ENCODE data around the gene APC2. TPM values are rescaled to one million over a fixed set of nuclear protein-coding genes. Genes with fewer than 3 reads are reported as not detected.

The APC2 gene
- polyA plus RNA-seq (2013, experiment 1 of 2), result 1.5 TPM
- 1.8 TPM for polyA plus RNA-seq (2013, experiment 2 of 2)

DNA sequence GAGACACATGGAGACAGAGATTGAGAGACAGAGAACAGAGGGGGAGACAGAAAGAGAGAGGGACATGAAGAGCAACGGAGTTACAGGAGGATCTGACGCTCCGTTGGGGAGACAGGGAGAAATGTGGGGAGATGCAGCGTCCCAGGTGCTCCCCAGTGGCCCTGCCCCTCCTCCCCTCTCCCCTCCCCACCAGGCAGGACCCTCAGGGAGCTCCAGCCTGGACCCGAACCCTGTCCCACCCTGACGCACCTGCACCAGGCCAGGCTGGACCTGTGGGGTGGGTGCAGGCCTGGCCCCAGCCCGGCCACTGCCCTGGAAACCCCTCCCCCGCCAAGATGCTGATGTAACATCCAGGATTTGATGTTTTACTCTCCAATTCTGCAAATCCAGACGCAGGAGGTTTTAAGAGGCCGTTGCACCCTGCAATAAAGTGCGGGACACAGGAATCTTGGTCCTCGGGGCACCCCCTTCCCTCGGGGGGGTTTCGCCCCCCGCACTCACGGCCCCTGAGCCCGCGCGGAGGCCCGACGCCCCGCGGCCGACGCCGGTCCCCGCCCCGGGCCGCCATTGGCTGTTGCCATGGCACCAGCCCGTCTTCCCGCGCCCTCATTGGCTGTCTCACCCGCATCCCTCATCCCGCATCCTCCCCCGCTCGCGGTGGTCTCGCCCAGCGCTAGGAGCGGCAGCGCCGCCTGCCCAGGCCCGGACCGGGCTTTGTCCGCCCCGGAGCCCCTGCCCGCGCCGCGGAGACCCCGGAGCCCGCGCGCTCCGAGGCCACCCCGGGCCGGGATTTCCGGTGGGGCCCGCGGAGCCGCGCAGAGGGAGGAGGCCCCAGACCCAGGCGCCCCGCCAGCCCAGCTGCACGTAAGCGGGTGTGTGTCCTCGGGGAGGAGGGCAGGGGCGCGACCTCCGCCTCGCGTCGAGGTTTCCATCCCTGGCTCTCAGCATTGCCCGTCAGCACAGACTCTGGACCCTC, at the start of gene APC2:
Gene APC2, plus strand, starts transcription at position 655 of the 976 bp plus-strand sequence. CDS start 2,881 bp downstream, outside the sequence.
- peaks cover 6% of the 10 kb centered on the region for H3K4me1 ChIP-seq (ENCODE audit: insufficient read depth, low read length)
- peak within 1 kb of the TSS; percentile 26; the same call in 1 of the 2 replicates for H3K4me3 ChIP-seq (ENCODE audit: low read length)
- H3K9ac ChIP-seq (ENCODE audit: low read depth, low read length), result no peak within 1 kb of the TSS
- H3K27me3 ChIP-seq (ENCODE audit: insufficient read depth, low read length), result peaks cover 87% of the 10 kb centered on the region
- H3K9me3 ChIP-seq (ENCODE audit: insufficient read depth, low read depth, low read length), result no peaks in the 10 kb centered on the region
- WGBS, result 10% methylated on average over 74 of the region's 74 CpGs
- H3K36me3 ChIP-seq (ENCODE audit: insufficient read depth, low read length), result no peaks in the 10 kb centered on the region
- H3K27ac ChIP-seq (ENCODE audit: low read depth, low read length), result no peak within 1 kb of the TSS

GRCh38 chr19:1400281-1401137, 49.4 kb upstream of the APC2 start:
- H3K9ac ChIP-seq (ENCODE audit: low read depth, low read length), result peak overlapping the region; percentile 61; the same call in 1 of the 2 replicates
- no peak overlapping the region for H3K27ac ChIP-seq (ENCODE audit: low read depth, low read length)

DNA sequence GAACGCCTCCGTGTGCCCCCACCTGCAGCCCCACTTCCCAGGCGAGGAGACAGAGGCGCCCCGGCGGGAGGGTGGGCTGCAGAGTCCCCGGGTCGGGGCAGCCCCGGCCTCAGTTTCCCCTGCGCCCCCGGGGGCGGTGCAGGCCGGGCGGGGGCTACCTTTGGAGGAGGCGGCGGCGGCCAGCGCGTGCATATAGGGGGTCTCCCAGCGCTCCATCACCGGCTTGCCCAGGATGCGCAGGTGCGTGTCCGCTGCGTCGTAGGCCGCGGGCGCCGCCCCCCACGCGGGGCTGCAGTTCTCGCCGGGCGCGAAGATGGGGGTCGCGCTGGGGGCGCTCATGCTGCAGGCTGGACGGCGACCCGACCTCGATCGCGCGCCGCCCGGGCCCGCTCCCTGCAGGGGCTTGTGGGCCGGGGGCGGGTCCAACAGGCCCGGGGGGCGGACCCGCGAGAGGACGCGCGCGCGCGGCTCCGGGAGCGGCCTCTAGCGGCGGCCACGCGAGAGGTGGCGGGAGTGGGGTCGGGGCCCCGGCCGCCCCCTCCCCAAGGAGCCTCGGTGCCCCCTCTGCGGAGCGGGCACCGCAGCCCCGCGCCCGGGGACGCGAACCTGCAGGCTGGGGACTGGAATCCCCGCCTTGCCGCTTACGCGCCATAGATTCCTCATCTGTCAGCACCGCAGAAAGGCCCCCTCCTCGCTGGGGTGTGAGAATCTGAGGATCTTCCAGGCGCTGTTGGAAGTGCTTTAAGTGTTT, 48.6 kb upstream of the APC2 start, which contains the start of gene GAMT:
Gene GAMT, minus strand, starts transcription at position 405 of the 751 bp plus-strand sequence. Its CDS starts 66 bp downstream, at position 339.
- Histone ChIP-seq H3K27me3 (ENCODE audit: insufficient read depth, low read length) (peaks cover 5% of the 10 kb centered on the region; the same call in 1 of the 2 replicates), H3K36me3 (ENCODE audit: insufficient read depth, low read length) (no peaks in the 10 kb centered on the region), H3K9me3 (ENCODE audit: insufficient read depth, low read depth, low read length) (no peaks in the 10 kb centered on the region), H3K4me1 (ENCODE audit: insufficient read depth, low read length) (no peaks in the 10 kb centered on the region), H3K27ac (ENCODE audit: low read depth, low read length) (no peak within 1 kb of the TSS), H3K4me3 (ENCODE audit: low read length) (peak within 1 kb of the TSS; percentile 70), H3K9ac (ENCODE audit: low read depth, low read length) (peak within 1 kb of the TSS; percentile 61; the same call in 1 of the 2 replicates)
- 2% methylated on average over 87 of the region's 87 CpGs for WGBS

More at GRCh38 chr19:1400281-1401137, 49.4 kb upstream of the APC2 start:
- H3K4me1 ChIP-seq (ENCODE audit: insufficient read depth, low read length), result no peaks in the 10 kb centered on the region
- H3K4me3 ChIP-seq (ENCODE audit: low read length), result peak overlapping the region; percentile 70
- H3K27me3 ChIP-seq (ENCODE audit: insufficient read depth, low read length), result peaks cover 5% of the 10 kb centered on the region; the same call in 1 of the 2 replicates
- H3K36me3 ChIP-seq (ENCODE audit: insufficient read depth, low read length), result no peaks in the 10 kb centered on the region
- no peaks in the 10 kb centered on the region for H3K9me3 ChIP-seq (ENCODE audit: insufficient read depth, low read depth, low read length)
- WGBS, result 54% methylated on average over 36 of the region's 36 CpGs

- peaks cover 5% of the 10 kb centered on the region; the same call in 1 of the 2 replicates for H3K27me3 ChIP-seq (ENCODE audit: insufficient read depth, low read length)
- WGBS, result 85% methylated on average over 10 of the region's 11 CpGs
- peak overlapping the region; percentile 61; the same call in 1 of the 2 replicates for H3K9ac ChIP-seq (ENCODE audit: low read depth, low read length)
- H3K4me3 ChIP-seq (ENCODE audit: low read length), result peak overlapping the region; percentile 70
- H3K9me3 ChIP-seq (ENCODE audit: insufficient read depth, low read depth, low read length), result no peaks in the 10 kb centered on the region
- no peaks in the 10 kb centered on the region for H3K36me3 ChIP-seq (ENCODE audit: insufficient read depth, low read length)
- H3K4me1 ChIP-seq (ENCODE audit: insufficient read depth, low read length), result no peaks in the 10 kb centered on the region
- H3K27ac ChIP-seq (ENCODE audit: low read depth, low read length), result no peak overlapping the region
These were observed 48.1 kb upstream of the APC2 start for GRCh38 chr19:1401889-1402217.

DNA sequence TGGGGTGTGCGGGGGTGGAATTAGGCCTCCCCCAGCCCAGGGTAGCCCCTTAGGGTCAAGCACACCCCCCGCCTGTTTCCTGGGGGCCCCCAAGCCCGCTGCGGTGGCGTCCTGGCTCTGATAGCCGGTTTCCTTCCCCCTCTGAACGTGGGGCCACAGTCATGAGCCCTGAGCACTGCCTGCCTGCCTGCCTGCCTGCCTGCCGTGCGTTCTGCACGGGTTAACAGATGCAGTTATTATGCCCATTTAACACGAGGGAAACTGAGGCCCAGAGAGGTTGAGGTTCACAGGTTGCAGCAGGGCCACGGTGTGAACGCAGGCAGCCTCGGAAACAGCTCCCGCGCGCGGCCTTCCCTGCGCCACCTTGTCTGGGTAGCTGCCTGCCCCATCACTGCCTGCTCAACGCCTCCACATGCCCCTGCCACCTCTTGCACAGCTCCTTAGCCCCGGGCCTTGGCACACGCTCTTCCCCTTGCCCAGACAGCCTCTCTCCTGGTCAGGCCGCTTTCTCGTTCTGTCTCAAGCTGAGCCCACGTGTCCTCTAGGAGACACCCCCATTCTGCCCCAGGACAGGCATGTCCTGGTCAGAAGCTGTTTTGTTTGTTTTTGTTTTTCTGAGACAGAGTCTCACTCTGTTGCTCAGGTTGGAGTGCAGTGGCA, 47.4 kb upstream of the APC2 start:
- Histone ChIP-seq H3K27me3 (ENCODE audit: insufficient read depth, low read length) (peaks cover 5% of the 10 kb centered on the region; the same call in 1 of the 2 replicates), H3K9ac (ENCODE audit: low read depth, low read length) (no peak overlapping the region), H3K27ac (ENCODE audit: low read depth, low read length) (no peak overlapping the region), H3K4me1 (ENCODE audit: insufficient read depth, low read length) (no peaks in the 10 kb centered on the region), H3K9me3 (ENCODE audit: insufficient read depth, low read depth, low read length) (no peaks in the 10 kb centered on the region), H3K4me3 (ENCODE audit: low read length) (no peak overlapping the region), H3K36me3 (ENCODE audit: insufficient read depth, low read length) (no peaks in the 10 kb centered on the region)
- WGBS, result 87% methylated on average over 25 of the region's 25 CpGs

- Histone ChIP-seq H3K9me3 (ENCODE audit: insufficient read depth, low read depth, low read length) (no peaks in the 10 kb centered on the region), H3K27ac (ENCODE audit: low read depth, low read length) (0 out of 2 replicates have a peak overlapping the region, but pooled peaks have one; percentile 31), H3K27me3 (ENCODE audit: insufficient read depth, low read length) (0 out of 2 replicates have a peak, but pooled peaks cover 2% of the 10 kb centered on the region), H3K9ac (ENCODE audit: low read depth, low read length) (peak overlapping the region; percentile 68), H3K36me3 (ENCODE audit: insufficient read depth, low read length) (peaks cover 14% of the 10 kb centered on the region), H3K4me3 (ENCODE audit: low read length) (peak overlapping the region; percentile 78), H3K4me1 (ENCODE audit: insufficient read depth, low read length) (peaks cover 14% of the 10 kb centered on the region)
- WGBS, result under 1% methylated on average over 72 of the region's 72 CpGs
These were observed 43.0 kb upstream of the APC2 start for GRCh38 chr19:1406774-1407527.

GRCh38 chr19:1407528-1408299, 42.2 kb upstream of the APC2 start, which contains the start of gene DAZAP1:
DAZAP1 (plus strand) TSS chr19:1407586; CDS start chr19:1407774, 188 bp downstream.
- Histone ChIP-seq H3K4me3 (ENCODE audit: low read length) (peak within 1 kb of the TSS; percentile 83), H3K27ac (ENCODE audit: low read depth, low read length) (peak within 1 kb of the TSS; percentile 82), H3K4me1 (ENCODE audit: insufficient read depth, low read length) (peaks cover 14% of the 10 kb centered on the region), H3K9me3 (ENCODE audit: insufficient read depth, low read depth, low read length) (no peaks in the 10 kb centered on the region), H3K36me3 (ENCODE audit: insufficient read depth, low read length) (peaks cover 14% of the 10 kb centered on the region), H3K9ac (ENCODE audit: low read depth, low read length) (peak within 1 kb of the TSS; percentile 89), H3K27me3 (ENCODE audit: insufficient read depth, low read length) (no peaks in the 10 kb centered on the region)
- WGBS, result under 1% methylated on average over 121 of the region's 121 CpGs

GRCh38 chr19:1408300-1409203, 41.4 kb upstream of the APC2 start:
- H3K36me3 ChIP-seq (ENCODE audit: insufficient read depth, low read length), result peaks cover 21% of the 10 kb centered on the region
- peak overlapping the region; percentile 83 for H3K4me3 ChIP-seq (ENCODE audit: low read length)
- H3K27me3 ChIP-seq (ENCODE audit: insufficient read depth, low read length), result no peaks in the 10 kb centered on the region
- peak overlapping the region; percentile 89 for H3K9ac ChIP-seq (ENCODE audit: low read depth, low read length)
- H3K9me3 ChIP-seq (ENCODE audit: insufficient read depth, low read depth, low read length), result no peaks in the 10 kb centered on the region
- peaks cover 14% of the 10 kb centered on the region for H3K4me1 ChIP-seq (ENCODE audit: insufficient read depth, low read length)
- H3K27ac ChIP-seq (ENCODE audit: low read depth, low read length), result peak overlapping the region; percentile 82
- 1% methylated on average over 65 of the region's 69 CpGs for WGBS
